AML-193 (cell line): ENCODE measurements around the gene LRRC59.

Source experiments
- DNase-seq, 2 experiments: peaks; one replicate each; lab custom pipeline; 2025; lab: John Stamatoyannopoulos, UW

The LRRC59 gene

GRCh38 chr17:50361561-50362480, 35.5 kb downstream of the LRRC59 start:
- DNase-seq, result peak; percentile 80 to 81

DNA sequence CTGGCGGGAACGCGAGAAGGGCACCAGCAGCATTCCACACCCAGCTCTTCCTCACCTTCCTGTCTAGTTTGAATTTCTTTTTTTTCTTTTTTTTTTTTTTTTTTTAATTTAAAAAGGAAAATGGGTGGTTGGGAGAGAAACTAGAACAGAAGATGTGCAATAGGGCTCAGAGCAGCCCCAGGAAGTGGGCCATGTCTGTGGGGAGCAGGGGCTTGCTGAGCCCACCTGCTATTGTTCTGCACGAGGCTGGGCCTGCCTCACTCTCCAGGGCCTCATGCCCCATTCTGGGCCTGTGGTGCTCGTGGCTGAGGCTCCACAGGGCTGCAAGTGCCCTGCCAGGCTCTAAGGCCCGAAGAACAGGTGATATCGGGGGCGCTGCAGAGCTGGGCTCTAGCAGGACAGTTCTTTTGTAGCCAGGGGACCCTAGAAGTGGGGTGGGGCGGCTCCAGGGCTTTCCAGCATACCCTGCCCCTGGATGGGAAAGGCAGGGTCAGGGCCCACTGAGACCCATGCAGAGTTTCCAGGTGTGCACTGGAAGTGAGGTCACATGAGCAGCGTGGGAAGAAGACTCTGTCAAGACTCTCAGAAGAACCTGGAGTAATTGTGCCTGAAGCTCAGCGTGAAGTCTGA, 36.7 kb downstream of the LRRC59 start:
- DNase-seq, result no peak

DNA sequence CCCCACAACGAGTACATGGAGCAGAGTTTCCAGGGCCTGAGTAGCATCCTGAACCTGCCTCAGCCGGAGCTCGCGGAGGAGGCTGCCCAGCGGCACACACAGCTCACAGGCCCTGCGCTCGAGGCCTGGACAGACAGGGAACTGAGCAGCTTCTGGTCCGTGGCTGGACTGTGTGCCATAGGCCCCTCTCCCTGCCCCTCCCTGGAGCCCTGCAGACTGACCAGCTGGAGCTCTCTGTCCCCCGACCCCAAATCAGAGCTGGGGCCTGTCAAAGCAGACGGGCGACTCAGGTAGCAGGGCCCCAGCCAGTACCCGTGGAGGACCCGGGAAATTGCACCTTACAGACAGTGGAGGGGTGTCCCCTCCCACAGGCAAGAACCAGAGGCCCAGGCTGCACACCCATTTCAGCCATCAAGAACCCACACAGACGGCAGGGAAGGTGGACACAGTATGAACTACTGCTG, 37.3 kb downstream of the LRRC59 start:
- no peak for DNase-seq

GRCh38 chr17:50359005-50359699, 38.2 kb downstream of the LRRC59 start:
- DNase-seq, result no peak

GRCh38 chr17:50358177-50358576, 39.1 kb downstream of the LRRC59 start:
- no peak for DNase-seq

DNA sequence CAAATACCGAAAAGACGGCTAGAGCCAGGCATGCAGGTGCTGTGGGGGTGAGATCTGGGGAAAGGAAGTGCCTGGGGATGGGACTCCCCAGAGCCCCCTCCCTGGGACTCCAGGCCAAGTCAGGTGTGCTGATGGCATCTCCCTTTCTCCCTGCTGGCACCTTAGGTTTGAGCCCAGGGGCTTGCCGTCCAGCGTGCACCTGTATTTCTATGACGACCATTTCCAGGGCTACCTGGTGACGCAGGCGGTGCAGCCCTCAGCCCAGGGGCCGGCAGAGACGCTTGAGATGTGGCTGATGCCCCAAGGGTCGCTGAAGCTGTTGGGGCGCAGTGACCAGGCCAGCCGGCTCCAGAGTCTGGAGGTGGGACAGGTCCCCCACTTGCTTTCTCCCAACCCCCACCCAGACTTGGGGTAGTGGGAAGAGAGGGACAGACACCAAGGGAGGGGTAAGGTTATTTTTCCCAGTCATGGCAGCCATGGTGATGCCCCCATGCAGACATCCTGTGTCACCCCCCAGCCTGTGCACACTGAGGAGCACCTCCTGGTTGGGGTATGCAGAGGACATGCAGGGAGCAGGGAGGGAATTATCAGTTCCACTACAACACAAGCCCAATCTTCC, 40.3 kb downstream of the LRRC59 start:
- no peak for DNase-seq

DNA sequence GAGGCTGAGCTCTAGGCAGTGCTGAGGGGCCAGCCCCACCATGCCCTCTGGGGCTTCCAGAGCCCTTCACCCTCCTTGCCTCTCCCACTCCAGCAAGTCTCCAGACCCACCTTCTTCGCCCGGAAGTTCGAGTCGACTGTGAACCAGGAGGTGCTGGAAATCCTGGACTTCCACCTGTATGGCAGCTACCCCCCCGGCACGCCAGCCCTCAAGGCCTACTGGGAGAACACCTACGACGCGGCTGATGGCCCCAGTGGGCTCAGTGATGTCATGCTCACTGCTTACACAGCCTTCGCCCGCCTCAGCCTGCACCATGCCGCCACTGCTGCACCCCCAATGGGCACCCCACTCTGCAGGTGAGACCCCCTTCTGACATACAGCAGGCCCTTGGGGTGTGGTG, 40.9 kb downstream of the LRRC59 start:
- DNase-seq, result no peak

- no peak for DNase-seq
These were observed 41.5 kb downstream of the LRRC59 start for GRCh38 chr17:50355701-50356341.

GRCh38 chr17:50355336-50355700, 42.0 kb downstream of the LRRC59 start:
- no peak for DNase-seq

DNA sequence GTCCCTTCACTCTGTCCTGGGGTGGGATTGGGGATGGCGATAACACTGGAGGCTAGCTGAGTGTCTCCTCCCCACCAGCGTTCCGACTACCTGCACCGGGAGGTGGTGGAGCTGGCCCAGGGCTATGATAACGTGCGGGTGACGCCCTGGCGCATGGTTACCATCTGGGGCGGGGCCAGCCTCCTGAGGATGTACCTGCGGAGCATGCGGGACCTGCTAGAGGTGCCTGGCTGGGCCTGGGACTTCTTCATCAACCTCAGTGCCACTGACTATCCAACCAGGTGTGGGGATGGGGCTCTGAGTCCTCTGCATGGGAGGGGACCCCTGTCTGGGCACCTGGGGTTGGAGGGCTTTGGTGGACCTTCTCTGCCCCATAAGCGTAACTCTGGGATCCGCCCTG, 42.5 kb downstream of the LRRC59 start:
- no peak for DNase-seq

GRCh38 chr17:50354198-50354597, 43.1 kb downstream of the LRRC59 start:
- DNase-seq, result no peak

- DNase-seq, result no peak
These were observed 43.6 kb downstream of the LRRC59 start for GRCh38 chr17:50353600-50354195.

DNA sequence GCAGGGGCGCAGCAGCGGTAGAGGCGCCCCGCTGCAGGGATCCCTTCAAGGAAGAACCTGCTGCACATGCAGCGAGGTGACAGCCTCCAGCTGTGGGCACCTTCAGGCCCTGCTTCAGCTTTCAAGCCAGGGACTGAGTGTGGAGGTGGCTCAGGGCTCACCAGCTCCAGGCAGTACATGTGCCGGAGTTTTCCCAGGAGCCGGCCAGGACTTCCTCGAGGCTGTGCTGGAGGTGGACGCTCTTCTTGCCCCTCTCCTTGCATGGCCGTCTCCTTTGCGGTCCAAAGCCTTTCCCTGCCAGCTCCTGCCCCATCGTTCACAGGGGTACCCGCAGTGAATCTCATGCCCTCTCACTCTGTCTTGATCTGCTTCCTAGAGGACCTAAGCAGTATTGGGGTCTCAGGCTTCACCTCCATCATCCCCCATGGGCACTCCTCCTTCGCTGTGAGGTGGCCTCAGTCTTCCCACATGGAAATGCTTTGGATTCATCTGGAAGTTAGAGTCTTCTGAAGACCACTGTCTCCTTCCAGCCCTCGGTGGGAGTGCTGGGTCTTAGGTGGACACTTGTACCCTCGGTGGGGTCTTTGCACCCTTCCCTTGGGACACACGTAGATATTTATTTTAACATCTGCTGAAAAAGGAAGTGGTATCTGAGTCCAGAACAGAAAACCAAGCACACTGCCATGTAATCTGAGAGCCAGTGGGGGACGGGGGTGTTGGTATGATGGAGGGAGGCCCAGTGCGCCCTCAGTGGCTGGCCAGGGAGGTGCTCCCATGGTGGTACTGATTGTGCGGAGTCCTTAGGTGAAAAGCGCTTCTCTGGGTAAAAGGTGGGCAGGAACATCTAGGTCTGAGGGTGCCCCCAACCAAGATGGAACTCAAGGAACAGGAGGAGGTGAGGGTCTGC, 44.4 kb downstream of the LRRC59 start:
- no peak for DNase-seq

DNA sequence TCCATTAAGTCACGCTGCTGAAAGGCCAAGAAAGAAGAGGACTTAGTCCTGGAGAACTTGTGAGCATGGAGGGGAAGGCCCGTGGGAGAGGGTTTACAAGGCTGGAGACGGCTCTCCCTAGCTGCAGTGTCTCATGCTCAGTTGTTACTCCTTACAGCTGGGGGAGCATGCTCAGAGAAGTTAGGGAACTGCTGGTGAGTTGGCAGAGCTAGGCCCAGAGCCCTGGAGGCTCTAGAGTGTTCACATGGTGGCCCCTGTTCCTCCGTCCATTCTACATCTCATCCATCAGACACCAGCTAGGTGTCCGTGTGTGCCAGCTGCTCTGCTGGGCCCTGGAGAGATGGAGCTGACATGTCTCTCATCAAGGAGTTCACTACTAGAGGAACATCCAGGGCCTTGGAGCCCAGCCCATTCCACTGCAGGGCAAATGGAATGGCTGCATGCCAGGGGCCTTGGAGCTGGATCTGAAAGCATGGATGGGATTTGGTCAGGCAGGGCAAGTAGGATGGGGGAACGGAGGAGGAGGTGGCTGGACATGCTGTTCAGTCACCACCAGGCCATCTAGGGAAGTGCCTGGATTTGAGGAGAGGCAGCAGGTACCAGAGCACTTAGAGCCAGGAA, 45.1 kb downstream of the LRRC59 start:
- DNase-seq, result no peak

- no peak for DNase-seq
These were observed 46.6 kb downstream of the LRRC59 start for GRCh38 chr17:50350733-50351132.

DNA sequence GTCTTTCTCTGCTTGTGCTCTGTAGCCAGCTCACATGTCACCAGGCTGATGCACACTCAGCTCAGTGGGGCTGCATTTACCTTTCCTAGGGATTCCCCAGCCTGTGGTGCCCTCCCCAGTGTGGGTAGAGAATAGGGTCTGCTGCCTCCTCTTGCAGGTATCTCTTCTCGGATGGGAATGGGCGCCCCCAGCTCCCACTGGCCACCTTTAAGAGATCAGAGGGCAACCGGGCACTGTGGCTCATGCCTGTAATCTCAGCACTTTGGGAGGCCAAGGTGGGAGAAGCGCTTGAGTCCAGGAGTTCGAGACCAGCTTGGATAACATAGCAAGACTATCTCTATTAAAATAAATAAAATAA, 48.1 kb downstream of the LRRC59 start:
- DNase-seq, result no peak

DNA sequence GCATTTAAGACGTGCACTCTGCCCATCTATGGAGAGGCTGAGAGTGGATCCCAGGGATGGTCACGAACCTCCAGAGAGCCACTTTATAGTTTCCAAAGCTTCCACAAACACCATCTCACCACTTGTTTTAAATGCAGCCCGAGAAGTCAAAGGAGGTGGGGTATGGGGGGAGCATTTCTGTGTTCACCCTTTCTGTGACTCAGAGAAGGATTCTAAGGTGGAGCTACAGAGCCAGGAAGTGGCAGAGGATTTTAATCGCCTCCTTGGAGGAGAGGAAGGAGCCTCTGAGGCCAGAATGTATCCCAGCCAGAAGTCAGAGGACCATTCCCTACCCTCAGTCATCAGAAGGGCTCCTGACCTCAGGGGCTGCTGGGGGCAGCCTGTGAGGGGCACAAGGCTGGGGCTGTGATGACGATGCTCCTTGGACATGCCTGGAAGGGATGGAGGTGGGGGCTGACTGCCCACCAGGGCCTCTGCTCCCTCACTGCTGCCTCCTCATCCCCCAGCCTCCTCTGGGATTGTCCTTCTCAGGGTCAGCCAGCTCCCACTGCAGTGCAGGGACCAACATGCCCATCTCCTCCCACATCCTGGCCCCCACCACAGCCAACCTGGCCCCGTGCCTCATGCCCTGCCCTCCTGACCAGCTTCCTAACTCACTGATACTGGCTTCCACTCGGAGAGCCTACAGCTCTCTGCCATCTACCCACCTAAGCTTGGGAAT, 48.6 kb downstream of the LRRC59 start:
- no peak for DNase-seq

GRCh38 chr17:50347894-50348291, 49.4 kb downstream of the LRRC59 start:
- no peak for DNase-seq
